Central memory CD8-positive, alpha-beta T cell (primary cell): ENCODE results near the gene HTR5A.

Source experiments
- ATAC-seq: fragments of 150-1000 bp; cut with Tn5 transposase; replicated peaks from 2 replicates; pipeline ENCODE4 v1.10.0; 2022; ENCODE audit warnings: mild to moderate bottlenecking, moderate FRiP score, moderate number of reproducible peaks; ENCODE audit not compliant: poor library complexity, severe bottlenecking; ENCODE audit errors: extremely low read depth
- DNase-seq, 2 donors: peaks; one replicate each; pipeline ENCODE4 v3.0.0; 2021; ENCODE audit warnings: low spot score in 2 of 2
- H3K27ac Mint-ChIP-seq: one replicate; pipeline ENCODE4 v1.8.0; 2022; ENCODE audit warnings: low read depth, mild to moderate bottlenecking, moderate library complexity, mixed read lengths
- H3K27me3 Mint-ChIP-seq: one replicate; pipeline ENCODE4 v1.8.0; 2022; ENCODE audit warnings: mixed read lengths
- H3K36me3 Mint-ChIP-seq: one replicate; pipeline ENCODE4 v1.8.0; 2022; ENCODE audit warnings: mild to moderate bottlenecking, moderate library complexity, mixed read lengths; ENCODE audit not compliant: insufficient read depth
- H3K4me1 Mint-ChIP-seq: one replicate; pipeline ENCODE4 v1.8.0; 2022; ENCODE audit warnings: mixed read lengths
- H3K4me3 Mint-ChIP-seq: one replicate; pipeline ENCODE4 v1.8.0; 2022; ENCODE audit warnings: mild to moderate bottlenecking, moderate library complexity, mixed read lengths
- H3K9me3 Mint-ChIP-seq: one replicate; pipeline ENCODE4 v1.8.0; 2022; ENCODE audit warnings: mixed read lengths

HTR5A gene

GRCh38 chr7:155097338-155097737 is 27.2 kb downstream of the HTR5A start:
- no peaks in the 10 kb centered on the region for H3K36me3 Mint-ChIP-seq
- ATAC-seq (no peak), DNase-seq (no peak)
- H3K4me1 Mint-ChIP-seq: no peaks in the 10 kb centered on the region
- no peak overlapping the region for H3K27ac Mint-ChIP-seq
- H3K27me3 Mint-ChIP-seq: peaks cover 66% of the 10 kb centered on the region
- no peak overlapping the region for H3K4me3 Mint-ChIP-seq
- H3K9me3 Mint-ChIP-seq: no peaks in the 10 kb centered on the region

- ATAC-seq: no peak
- DNase-seq: no peak
- no peaks in the 10 kb centered on the region for H3K36me3 Mint-ChIP-seq
- H3K4me1 Mint-ChIP-seq: no peaks in the 10 kb centered on the region
- H3K27me3 Mint-ChIP-seq: peaks cover 59% of the 10 kb centered on the region
- H3K9me3 Mint-ChIP-seq: no peaks in the 10 kb centered on the region
- H3K27ac Mint-ChIP-seq: no peak overlapping the region
- no peak overlapping the region for H3K4me3 Mint-ChIP-seq
Observed at GRCh38 chr7:155103839-155104238, 33.7 kb downstream of the HTR5A start.

DNA sequence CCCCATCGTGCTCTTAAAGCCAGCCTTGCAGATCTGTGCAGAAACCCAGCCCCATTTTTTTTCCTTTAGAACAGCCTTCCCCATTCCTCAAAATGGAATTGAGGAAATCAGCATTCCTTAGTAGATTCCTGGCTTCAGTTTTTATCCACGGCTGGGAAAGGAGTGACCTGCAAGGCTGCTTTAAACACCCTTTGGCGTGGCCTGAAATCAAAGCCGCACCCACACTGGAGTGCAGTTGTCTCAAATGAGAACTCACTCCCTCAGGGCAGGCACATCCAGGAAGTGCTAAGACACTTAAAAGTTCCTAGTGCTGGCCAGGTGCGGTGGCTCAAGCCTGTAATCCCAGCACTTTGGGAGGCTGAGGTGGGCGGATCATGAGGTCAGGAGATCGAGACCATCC is 34.8 kb downstream of the HTR5A start:
- H3K9me3 Mint-ChIP-seq: no peaks in the 10 kb centered on the region
- H3K4me3 Mint-ChIP-seq: no peak overlapping the region
- peaks cover 59% of the 10 kb centered on the region for H3K27me3 Mint-ChIP-seq
- H3K4me1 Mint-ChIP-seq: no peaks in the 10 kb centered on the region
- no peak for DNase-seq
- ATAC-seq: no peak
- no peaks in the 10 kb centered on the region for H3K36me3 Mint-ChIP-seq
- no peak overlapping the region for H3K27ac Mint-ChIP-seq

DNA sequence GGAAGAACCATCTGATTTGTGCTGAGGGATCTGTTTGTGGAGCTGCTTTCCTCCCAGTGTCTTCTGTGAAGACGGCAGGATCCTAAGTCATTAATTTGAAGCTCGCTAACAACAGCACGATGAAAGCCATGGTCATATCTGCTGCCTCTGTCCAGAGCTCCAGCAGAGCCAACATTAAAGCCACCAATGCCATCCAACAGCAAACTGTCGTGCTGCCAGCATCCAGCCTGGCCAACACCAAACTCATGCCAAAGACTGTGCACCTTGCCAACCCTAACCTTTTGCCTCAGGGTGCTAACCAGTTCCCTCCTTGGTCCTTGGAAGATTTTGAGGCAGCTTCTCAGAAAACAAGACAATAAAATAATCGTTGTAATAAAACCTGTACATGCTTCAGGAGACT is 36.2 kb downstream of the HTR5A start:
- Mint-ChIP-seq H3K27ac (no peak overlapping the region), H3K27me3 (peaks cover 68% of the 10 kb centered on the region), H3K4me3 (no peak overlapping the region), H3K4me1 (no peaks in the 10 kb centered on the region), H3K36me3 (no peaks in the 10 kb centered on the region), H3K9me3 (no peaks in the 10 kb centered on the region)
- DNase-seq (no peak), ATAC-seq (no peak)

GRCh38 chr7:155107126-155107525 is 37.0 kb downstream of the HTR5A start:
- H3K36me3 Mint-ChIP-seq: no peaks in the 10 kb centered on the region
- H3K4me3 Mint-ChIP-seq: no peak overlapping the region
- ATAC-seq: no peak
- no peak for DNase-seq
- H3K27me3 Mint-ChIP-seq: peaks cover 64% of the 10 kb centered on the region
- no peaks in the 10 kb centered on the region for H3K4me1 Mint-ChIP-seq
- H3K27ac Mint-ChIP-seq: no peak overlapping the region
- H3K9me3 Mint-ChIP-seq: no peaks in the 10 kb centered on the region

GRCh38 chr7:155108144-155108901 is 38.2 kb downstream of the HTR5A start:
- H3K4me1 Mint-ChIP-seq: no peaks in the 10 kb centered on the region
- no peak for ATAC-seq

GRCh38 chr7:155109121-155109520 is 39.0 kb downstream of the HTR5A start:
- no peaks in the 10 kb centered on the region for H3K4me1 Mint-ChIP-seq
- peaks cover 60% of the 10 kb centered on the region for H3K27me3 Mint-ChIP-seq
- H3K36me3 Mint-ChIP-seq: no peaks in the 10 kb centered on the region
- no peak overlapping the region for H3K4me3 Mint-ChIP-seq
- no peak for ATAC-seq
- DNase-seq: no peak
- no peak overlapping the region for H3K27ac Mint-ChIP-seq
- H3K9me3 Mint-ChIP-seq: no peaks in the 10 kb centered on the region

More at GRCh38 chr7:155108144-155108901, 38.2 kb downstream of the HTR5A start:
- Mint-ChIP-seq H3K9me3 (no peaks in the 10 kb centered on the region), H3K27me3 (peaks cover 63% of the 10 kb centered on the region), H3K36me3 (no peaks in the 10 kb centered on the region), H3K27ac (no peak overlapping the region), H3K4me3 (no peak overlapping the region)
- DNase-seq: no peak

- ATAC-seq (no peak), DNase-seq (no peak)
- no peak overlapping the region for H3K27ac Mint-ChIP-seq
- no peak overlapping the region for H3K4me3 Mint-ChIP-seq
- no peaks in the 10 kb centered on the region for H3K4me1 Mint-ChIP-seq
- no peaks in the 10 kb centered on the region for H3K36me3 Mint-ChIP-seq
- H3K9me3 Mint-ChIP-seq: peaks cover 7% of the 10 kb centered on the region
- peaks cover 56% of the 10 kb centered on the region for H3K27me3 Mint-ChIP-seq
Observed at GRCh38 chr7:155115288-155115687, 45.2 kb downstream of the HTR5A start.

- Mint-ChIP-seq H3K4me3 (no peak overlapping the region), H3K9me3 (peaks cover 7% of the 10 kb centered on the region), H3K27me3 (peaks cover 51% of the 10 kb centered on the region), H3K36me3 (no peaks in the 10 kb centered on the region), H3K27ac (no peak overlapping the region), H3K4me1 (no peaks in the 10 kb centered on the region)
- ATAC-seq (no peak), DNase-seq (no peak)
Observed at GRCh38 chr7:155119801-155120382, 49.8 kb downstream of the HTR5A start.

- H3K4me3 Mint-ChIP-seq: no peak overlapping the region
- no peaks in the 10 kb centered on the region for H3K36me3 Mint-ChIP-seq
- peaks cover 55% of the 10 kb centered on the region for H3K27me3 Mint-ChIP-seq
- ATAC-seq (no peak), DNase-seq (no peak)
- H3K9me3 Mint-ChIP-seq: peaks cover 7% of the 10 kb centered on the region
- no peaks in the 10 kb centered on the region for H3K4me1 Mint-ChIP-seq
- H3K27ac Mint-ChIP-seq: no peak overlapping the region
Observed at GRCh38 chr7:155120460-155120859, 50.3 kb downstream of the HTR5A start.

- H3K36me3 Mint-ChIP-seq: no peaks in the 10 kb centered on the region
- H3K27me3 Mint-ChIP-seq: peaks cover 36% of the 10 kb centered on the region
- no peaks in the 10 kb centered on the region for H3K4me1 Mint-ChIP-seq
- no peak overlapping the region for H3K4me3 Mint-ChIP-seq
- no peak overlapping the region for H3K27ac Mint-ChIP-seq
- ATAC-seq (no peak), DNase-seq (no peak)
- H3K9me3 Mint-ChIP-seq: peaks cover 7% of the 10 kb centered on the region
Observed at GRCh38 chr7:155122831-155123230, 52.7 kb downstream of the HTR5A start.

DNA sequence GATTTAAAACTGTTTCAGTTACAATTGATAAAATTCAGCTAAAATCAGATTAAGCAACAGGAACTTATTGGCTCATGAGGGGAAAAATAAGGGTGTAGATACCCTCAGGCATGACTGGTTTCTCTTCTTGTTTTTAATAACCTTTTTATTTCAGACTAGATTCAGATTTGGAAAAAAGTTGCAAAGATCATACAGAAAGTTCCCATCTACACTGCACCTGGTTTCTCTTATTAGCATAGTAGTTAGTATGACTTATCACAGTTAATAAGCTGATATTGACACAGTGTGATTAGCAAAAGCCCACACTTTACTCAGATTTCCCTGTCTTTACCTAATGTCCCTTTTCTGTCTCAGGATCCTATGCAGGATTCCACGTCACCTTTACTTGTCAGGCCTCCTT is 53.3 kb downstream of the HTR5A start:
- DNase-seq: no peak
- H3K36me3 Mint-ChIP-seq: no peaks in the 10 kb centered on the region
- H3K9me3 Mint-ChIP-seq: peaks cover 7% of the 10 kb centered on the region
- ATAC-seq: no peak
- no peak overlapping the region for H3K27ac Mint-ChIP-seq
- H3K4me3 Mint-ChIP-seq: no peak overlapping the region
- H3K27me3 Mint-ChIP-seq: peaks cover 37% of the 10 kb centered on the region
- no peaks in the 10 kb centered on the region for H3K4me1 Mint-ChIP-seq

DNA sequence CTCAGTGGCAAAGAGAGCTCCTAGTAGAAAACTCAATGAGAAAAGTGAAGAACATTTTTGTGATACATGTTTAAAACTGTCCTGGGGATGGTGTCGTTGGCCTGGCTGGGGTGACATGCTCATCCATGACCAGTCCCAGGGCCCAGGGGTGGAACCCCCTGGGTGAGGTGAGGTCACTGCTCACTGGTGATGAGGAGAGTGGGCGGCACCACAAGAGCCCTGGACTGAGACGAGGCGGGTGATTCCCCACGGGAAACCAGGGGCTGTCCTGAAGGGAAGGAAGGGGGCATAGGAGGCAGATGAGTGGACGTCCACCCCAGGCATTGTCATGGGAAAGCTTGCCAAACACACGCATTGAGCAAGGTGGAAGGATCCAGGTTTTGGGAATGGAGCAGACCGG is 54.6 kb downstream of the HTR5A start:
- Mint-ChIP-seq H3K4me3 (no peak overlapping the region), H3K27ac (no peak overlapping the region)
- ATAC-seq: no peak

More for the DNA sequence above, 54.6 kb downstream of the HTR5A start:
- no peak for DNase-seq
- H3K9me3 Mint-ChIP-seq: peaks cover 6% of the 10 kb centered on the region
- H3K4me1 Mint-ChIP-seq: no peaks in the 10 kb centered on the region
- no peaks in the 10 kb centered on the region for H3K36me3 Mint-ChIP-seq
- H3K27me3 Mint-ChIP-seq: peaks cover 47% of the 10 kb centered on the region
